Activated naive CD8-positive, alpha-beta T cell treated with anti-CD3 and anti-CD28 coated beads for 36 hours (primary cell): ENCODE measurements around the gene ENGASE. TPM values are rescaled to one million over a fixed set of nuclear protein-coding genes. Genes with fewer than 3 reads are reported as not detected.

Experiments used
- DNase-seq: peaks from one replicate; pipeline ENCODE4 v3.0.0; 2021
- H3K27ac Mint-ChIP-seq: one replicate; pipeline ENCODE4 v1.8.0; 2022; ENCODE audit warnings: mild to moderate bottlenecking, moderate library complexity, mixed read lengths
- H3K27me3 Mint-ChIP-seq: one replicate; pipeline ENCODE4 v1.8.0; 2022; ENCODE audit warnings: mild to moderate bottlenecking, mixed read lengths
- H3K36me3 Mint-ChIP-seq: one replicate; pipeline ENCODE4 v1.8.0; 2021; ENCODE audit warnings: mild to moderate bottlenecking, mixed read lengths
- H3K4me1 Mint-ChIP-seq: one replicate; pipeline ENCODE4 v1.8.0; 2021; ENCODE audit warnings: mixed read lengths
- H3K4me3 Mint-ChIP-seq: one replicate; pipeline ENCODE4 v1.8.0; 2022; ENCODE audit warnings: mild to moderate bottlenecking, moderate library complexity, mixed read lengths
- H3K9me3 Mint-ChIP-seq: one replicate; pipeline ENCODE4 v1.8.0; 2022; ENCODE audit warnings: mixed read lengths
- total RNA-seq, 2 experiments: library from RNA; stranded (reverse); gene quantifications; one replicate each; pipeline ENCODE4 v1.2.3, GENCODE V29; 2021

Gene ENGASE
- total RNA-seq, 2 experiments from 2014 or later = 23.4 to 26.3 TPM

DNA sequence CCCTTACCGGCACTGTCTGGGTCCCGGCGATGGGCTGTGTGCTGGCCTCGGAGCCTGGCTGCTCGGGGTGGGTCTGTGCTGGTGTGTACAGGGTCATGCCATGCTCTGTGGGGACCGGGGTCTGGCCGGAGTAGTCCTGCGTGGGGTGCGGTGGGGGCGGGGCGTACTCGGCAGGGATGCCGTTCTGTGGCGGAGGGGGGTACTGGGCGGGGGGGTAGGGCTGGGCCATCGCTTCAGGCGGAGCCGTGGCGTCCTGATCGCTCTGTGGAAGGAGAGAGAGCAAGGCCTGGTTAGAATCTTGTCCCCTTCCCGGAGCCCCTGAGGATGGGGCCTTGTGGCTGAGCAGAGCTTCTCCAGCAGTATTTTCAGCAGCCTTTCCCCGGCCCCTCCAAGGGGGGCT lies 40.9 kb downstream of the ENGASE start:
- Mint-ChIP-seq H3K27me3 (no peaks in the 10 kb centered on the region), H3K4me1 (no peaks in the 10 kb centered on the region), H3K4me3 (no peak overlapping the region), H3K36me3 (no peaks in the 10 kb centered on the region), H3K9me3 (no peaks in the 10 kb centered on the region), H3K27ac (no peak overlapping the region)
- DNase-seq = no peak

DNA sequence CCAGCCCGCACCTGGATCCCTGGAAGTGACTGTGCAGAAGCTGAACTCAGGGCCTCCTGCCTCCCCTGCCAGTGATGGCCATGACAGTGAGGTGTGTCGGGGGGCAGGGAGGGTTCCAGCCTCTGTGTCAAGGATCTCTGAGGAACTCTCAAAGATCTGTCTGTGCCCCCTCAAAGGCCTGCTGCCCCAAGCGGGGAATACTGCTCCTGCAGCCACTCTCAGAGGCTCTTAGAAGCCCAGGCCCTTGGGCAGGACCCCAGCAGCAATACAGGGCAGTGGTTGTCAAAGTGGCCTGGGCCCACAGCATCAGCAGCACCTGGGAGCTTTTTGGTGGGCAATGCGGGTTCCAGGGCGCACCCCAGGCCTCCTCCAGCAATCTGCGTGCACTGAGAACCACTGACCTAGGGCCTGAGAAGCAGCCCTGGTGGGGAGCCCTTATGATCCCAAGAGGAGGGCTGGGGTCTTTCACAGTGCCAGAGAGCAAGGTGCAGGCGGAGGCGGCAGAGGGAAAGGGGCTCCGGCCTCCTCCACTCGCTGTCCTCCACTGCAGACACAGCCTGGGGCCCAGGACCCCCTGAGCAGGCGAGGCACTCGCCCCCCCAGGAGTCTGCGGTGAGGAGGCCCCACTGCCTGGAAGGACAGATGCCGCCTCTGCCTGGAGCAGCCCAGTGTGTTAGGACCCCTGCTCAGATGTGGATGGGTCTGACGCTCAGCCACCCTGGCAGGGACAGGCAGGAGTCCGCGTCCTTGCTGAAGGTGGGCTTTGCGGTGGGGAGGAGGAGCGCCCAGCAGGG lies 42.1 kb downstream of the ENGASE start:
- H3K4me1 Mint-ChIP-seq = no peaks in the 10 kb centered on the region
- H3K27me3 Mint-ChIP-seq = no peaks in the 10 kb centered on the region
- H3K4me3 Mint-ChIP-seq = no peak overlapping the region
- H3K36me3 Mint-ChIP-seq = no peaks in the 10 kb centered on the region
- H3K27ac Mint-ChIP-seq = no peak overlapping the region
- DNase-seq = no peak
- no peaks in the 10 kb centered on the region for H3K9me3 Mint-ChIP-seq

DNA sequence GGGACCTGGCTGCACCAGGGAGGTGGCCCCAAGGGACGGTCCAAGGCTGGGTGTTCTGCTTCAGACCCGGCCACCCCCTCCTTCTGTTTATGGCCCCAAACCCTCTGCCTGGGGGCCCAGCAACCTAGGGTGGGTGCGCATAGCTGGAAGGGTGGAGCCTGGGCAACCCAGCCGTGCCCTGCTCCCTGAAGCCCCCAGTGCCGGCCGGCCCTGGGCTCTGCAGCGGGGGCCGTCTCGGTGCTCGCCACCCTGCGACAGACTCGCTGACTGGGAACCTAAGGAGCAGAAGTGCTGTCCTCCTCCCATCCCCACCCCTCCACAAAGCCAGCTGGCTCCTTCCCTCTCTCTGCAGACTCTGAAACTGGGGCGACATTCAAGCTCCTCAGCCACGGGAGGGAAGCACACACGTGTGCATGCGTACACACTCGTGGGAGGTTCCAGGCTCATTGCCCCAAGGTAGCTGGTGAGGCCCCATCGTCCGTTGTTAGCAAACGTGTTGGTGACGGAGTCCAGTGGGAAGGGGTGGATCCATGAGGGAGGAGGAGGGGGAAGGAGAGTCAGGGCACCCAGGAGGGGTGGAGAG lies 43.4 kb downstream of the ENGASE start:
- no peaks in the 10 kb centered on the region for H3K4me1 Mint-ChIP-seq
- H3K27me3 Mint-ChIP-seq = no peaks in the 10 kb centered on the region
- DNase-seq = no peak
- no peak overlapping the region for H3K27ac Mint-ChIP-seq
- H3K9me3 Mint-ChIP-seq = no peaks in the 10 kb centered on the region
- no peak overlapping the region for H3K4me3 Mint-ChIP-seq
- no peaks in the 10 kb centered on the region for H3K36me3 Mint-ChIP-seq

DNA sequence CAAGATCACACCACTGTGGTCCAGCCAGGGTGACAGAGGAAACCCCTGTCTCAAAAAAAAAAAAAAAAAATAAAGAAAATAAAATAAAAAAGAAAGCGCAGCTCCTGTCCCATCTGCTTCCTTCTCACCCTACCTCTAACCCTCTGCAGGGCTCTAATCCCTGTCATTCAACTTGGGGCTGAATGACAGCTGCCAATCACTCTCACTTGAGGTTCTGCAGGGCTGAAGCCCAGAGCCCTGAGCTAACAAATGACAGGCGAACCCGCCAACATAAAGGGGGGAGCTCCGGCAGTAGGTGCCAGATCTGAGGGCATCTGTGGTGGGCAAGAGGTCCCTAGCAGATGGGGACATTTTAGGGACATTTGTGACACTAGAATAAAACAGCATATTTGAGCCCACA lies 44.3 kb downstream of the ENGASE start:
- Mint-ChIP-seq H3K27me3 (no peaks in the 10 kb centered on the region), H3K27ac (no peak overlapping the region), H3K36me3 (no peaks in the 10 kb centered on the region), H3K4me3 (no peak overlapping the region), H3K4me1 (no peaks in the 10 kb centered on the region), H3K9me3 (no peaks in the 10 kb centered on the region)
- DNase-seq = no peak

DNA sequence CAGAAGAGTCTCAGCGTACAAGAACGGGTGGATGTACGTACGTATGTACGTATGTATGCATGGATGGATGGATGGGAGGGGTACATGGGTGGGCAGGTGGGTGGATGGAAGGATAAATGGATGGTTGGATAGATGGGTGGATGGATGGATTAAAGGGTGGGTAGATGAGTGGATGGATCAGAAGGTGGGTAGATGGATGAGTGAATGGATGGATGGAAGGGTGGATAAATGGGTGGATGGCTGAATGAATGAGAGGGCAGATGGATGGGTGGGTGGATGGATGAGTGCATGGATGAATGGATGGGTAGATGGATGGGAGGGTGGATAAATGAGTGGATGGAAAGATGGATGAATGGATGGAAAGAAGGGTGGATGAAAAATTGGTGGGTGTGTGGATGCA lies 45.6 kb downstream of the ENGASE start:
- no peaks in the 10 kb centered on the region for H3K9me3 Mint-ChIP-seq

DNA sequence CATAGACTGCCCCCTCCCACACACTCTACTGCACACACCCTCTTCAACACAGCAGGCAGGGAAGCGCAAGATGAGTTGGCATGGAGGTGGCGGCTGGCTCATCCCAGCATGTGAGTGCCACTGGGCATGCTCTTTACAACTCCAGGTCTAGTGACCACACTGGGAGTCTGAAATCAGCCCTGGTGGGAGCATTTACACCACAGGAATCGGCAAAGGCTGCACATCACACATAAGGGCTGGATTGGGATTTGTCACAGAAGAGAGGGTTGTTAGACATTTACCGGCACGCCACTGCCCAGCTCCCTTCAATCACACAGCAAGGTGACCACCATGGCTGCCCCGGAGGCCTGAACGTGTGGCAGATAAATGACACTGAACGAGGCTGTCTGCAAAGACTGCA lies 49.4 kb downstream of the ENGASE start:
- no peak overlapping the region for H3K4me3 Mint-ChIP-seq
- no peaks in the 10 kb centered on the region for H3K4me1 Mint-ChIP-seq
- DNase-seq = no peak
- no peaks in the 10 kb centered on the region for H3K9me3 Mint-ChIP-seq
- peaks cover 15% of the 10 kb centered on the region for H3K27me3 Mint-ChIP-seq
- no peaks in the 10 kb centered on the region for H3K36me3 Mint-ChIP-seq
- no peak overlapping the region for H3K27ac Mint-ChIP-seq

More for the DNA sequence above, 45.6 kb downstream of the ENGASE start:
- Mint-ChIP-seq H3K36me3 (no peaks in the 10 kb centered on the region), H3K27me3 (no peaks in the 10 kb centered on the region), H3K27ac (no peak overlapping the region), H3K4me1 (no peaks in the 10 kb centered on the region), H3K4me3 (no peak overlapping the region)
- DNase-seq = no peak

DNA sequence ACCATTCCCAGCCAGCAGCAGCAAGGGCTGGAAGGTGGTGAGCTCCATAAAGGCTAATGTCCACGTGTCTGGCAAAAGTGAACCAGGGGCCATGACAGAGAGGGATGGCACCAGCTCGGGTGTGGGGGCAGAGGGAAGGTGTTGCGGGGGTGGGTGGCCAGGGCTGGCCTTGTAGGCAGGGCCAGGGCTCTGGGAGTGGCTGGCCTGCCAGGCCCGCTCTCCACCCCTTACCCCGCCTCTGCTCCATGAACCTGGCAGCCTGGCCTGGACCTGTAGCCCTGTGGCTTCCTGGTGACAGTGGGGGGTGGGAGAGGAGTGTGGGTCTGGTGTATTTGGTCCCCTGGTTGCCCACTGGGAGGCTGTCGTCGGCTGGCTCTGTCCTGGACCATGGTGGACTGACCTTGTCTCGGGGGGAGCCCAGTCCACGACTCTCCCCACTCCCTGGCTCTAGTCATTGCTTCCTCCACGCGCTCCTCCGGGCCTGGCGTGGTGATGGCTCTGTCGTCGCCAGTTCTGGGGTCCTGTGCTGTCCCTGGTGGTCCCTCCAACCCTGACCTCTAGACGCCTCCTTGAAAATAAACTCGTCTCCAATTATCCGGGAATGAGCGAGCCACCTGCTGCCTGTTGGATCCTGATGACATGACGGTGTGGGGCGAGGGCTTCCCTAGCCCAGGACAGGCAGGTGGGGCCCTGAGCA lies 50.0 kb downstream of the ENGASE start:
- Mint-ChIP-seq H3K4me1 (no peaks in the 10 kb centered on the region), H3K4me3 (no peak overlapping the region), H3K27me3 (peaks cover 15% of the 10 kb centered on the region), H3K9me3 (no peaks in the 10 kb centered on the region), H3K27ac (no peak overlapping the region), H3K36me3 (no peaks in the 10 kb centered on the region)
- no peak for DNase-seq

DNA sequence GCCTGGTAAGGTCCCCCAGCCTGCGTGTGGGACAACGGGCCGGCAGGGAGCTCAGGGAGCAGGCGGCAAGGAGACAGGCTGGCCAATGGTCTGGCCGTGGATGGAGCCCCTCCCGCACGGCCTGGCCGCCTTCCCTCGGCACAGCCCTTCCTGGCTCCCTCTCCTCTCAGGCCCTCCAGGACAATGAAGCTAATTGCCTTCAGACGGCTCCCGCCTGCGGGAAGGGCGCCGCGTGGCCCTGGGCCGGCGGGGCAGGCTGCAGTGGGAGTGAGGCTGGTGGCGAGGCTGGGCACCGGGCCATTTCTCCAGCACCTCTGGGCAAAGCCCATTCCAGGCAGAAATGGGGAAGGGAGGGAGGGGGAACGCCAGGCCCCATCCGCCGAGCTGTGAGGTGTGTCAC lies 50.9 kb downstream of the ENGASE start:
- no peak overlapping the region for H3K4me3 Mint-ChIP-seq
- peaks cover 15% of the 10 kb centered on the region for H3K27me3 Mint-ChIP-seq
- H3K27ac Mint-ChIP-seq = no peak overlapping the region
- H3K36me3 Mint-ChIP-seq = no peaks in the 10 kb centered on the region
- H3K4me1 Mint-ChIP-seq = no peaks in the 10 kb centered on the region
- no peaks in the 10 kb centered on the region for H3K9me3 Mint-ChIP-seq
- no peak for DNase-seq

DNA sequence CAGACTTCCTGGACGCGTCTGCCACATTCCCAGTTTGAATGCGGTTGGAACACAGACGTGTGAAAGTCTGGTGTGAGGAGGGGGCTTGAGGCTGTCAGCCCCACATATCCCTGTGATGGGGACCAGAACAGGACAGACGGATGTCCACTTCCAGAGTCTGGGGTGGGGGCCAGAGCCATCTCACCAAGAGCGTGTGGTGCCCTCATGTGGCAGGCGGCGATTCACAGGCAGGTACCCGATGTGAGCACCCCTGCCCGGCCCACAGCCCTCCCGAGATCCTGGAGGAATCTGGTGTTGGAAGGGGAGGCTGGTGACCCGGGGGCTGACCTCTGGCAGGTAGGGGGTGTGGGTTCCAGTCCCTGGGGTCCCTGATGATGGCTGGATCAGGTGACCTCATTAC lies 51.5 kb downstream of the ENGASE start:
- H3K27me3 Mint-ChIP-seq = peaks cover 15% of the 10 kb centered on the region
- H3K9me3 Mint-ChIP-seq = no peaks in the 10 kb centered on the region
- no peak for DNase-seq
- H3K4me3 Mint-ChIP-seq = no peak overlapping the region
- no peaks in the 10 kb centered on the region for H3K4me1 Mint-ChIP-seq
- no peak overlapping the region for H3K27ac Mint-ChIP-seq
- H3K36me3 Mint-ChIP-seq = no peaks in the 10 kb centered on the region

DNA sequence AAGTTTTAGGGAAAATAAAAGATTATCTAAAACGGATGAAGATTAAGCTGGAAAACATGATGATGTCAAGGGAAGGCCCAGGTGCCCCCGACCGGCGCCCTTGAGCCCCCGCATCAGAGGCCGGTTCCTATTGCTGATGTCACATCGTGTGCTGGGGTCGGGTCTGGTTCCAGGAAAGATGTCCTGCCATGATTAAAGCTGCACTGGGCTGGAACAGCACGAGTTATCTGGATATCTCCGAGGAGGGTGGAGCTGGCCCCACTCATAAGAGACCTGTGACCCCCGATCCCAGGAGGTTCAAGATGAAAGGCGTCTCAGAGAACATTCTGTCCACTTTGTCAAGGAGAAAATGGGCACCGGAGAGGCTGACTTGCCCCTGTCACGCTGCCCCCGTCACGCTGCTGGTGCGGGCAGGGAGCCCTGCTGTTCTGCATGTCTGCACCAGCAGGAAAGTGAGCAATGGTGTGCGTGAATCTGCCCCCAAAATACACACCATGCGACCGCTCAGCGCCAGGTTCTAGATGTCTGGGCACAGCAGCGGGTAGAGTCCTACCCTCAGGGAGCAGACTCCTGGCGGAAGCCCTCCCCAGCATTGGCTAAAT lies 53.0 kb downstream of the ENGASE start:
- Mint-ChIP-seq H3K9me3 (no peaks in the 10 kb centered on the region), H3K4me3 (no peak overlapping the region), H3K36me3 (no peaks in the 10 kb centered on the region), H3K27me3 (peaks cover 15% of the 10 kb centered on the region), H3K4me1 (no peaks in the 10 kb centered on the region), H3K27ac (no peak overlapping the region)
- no peak for DNase-seq

DNA sequence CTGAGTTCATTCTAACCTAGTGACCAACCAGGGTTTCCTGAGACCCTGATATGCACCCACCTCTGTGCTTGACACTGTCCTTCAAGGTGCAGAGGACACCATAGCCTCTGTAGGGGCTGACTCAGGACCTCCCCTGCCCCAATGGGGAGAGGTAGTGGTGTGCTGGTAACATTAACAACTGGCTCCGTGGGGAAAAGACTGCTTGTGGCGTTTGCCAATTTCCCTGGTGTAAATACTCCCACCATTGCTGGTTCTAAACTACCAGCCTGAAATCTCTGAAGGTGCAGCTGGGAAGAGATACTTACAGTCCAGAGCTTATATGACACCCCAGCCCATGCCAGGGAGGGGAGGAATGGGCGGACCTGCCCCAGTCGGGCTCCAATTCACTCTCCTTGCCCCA lies 54.9 kb downstream of the ENGASE start:
- H3K4me3 Mint-ChIP-seq = no peak overlapping the region
- no peak for DNase-seq
- peaks cover 15% of the 10 kb centered on the region for H3K27me3 Mint-ChIP-seq
- no peak overlapping the region for H3K27ac Mint-ChIP-seq
- H3K4me1 Mint-ChIP-seq = no peaks in the 10 kb centered on the region
- no peaks in the 10 kb centered on the region for H3K36me3 Mint-ChIP-seq
- no peaks in the 10 kb centered on the region for H3K9me3 Mint-ChIP-seq

DNA sequence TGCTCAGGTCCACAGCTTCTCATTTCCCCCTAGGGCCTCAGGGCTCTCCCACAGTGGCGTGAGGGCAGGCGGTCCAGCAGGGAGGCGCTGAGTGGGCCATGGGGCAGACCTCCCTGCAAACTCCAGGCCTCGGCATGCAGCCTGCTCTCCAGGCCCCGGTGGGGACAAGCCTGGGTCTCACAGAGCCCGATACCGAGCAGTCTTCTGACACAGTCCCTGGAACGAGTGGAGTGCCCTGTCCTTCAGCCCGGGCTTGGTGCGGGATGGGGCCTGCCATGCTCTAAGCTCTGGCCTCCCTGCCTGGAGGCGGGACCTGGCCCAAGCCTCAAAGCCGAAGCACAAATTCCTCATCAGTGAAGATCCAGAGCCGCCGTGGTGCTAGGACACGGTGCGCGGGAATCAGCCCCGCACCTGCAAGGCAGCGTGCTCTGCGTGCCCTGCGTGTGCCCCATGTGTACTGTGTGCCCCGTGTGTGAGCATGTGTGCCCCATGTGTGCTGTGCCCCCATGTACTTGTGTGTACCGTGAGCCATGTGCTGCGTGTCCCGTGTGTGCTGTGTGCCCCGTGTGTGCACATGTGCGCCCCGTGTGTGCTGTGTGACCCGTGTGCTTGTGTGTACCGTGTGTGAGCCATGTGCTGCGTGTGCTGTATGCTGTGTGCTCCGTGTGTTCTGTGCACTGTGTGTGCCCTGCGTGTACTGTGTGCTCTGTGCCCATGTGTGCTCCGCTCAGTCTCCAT lies 56.1 kb downstream of the ENGASE start:
- H3K27me3 Mint-ChIP-seq = peaks cover 18% of the 10 kb centered on the region
- no peaks in the 10 kb centered on the region for H3K4me1 Mint-ChIP-seq
- no peaks in the 10 kb centered on the region for H3K9me3 Mint-ChIP-seq
- no peak overlapping the region for H3K4me3 Mint-ChIP-seq
- no peaks in the 10 kb centered on the region for H3K36me3 Mint-ChIP-seq
- DNase-seq = no peak
- H3K27ac Mint-ChIP-seq = no peak overlapping the region

DNA sequence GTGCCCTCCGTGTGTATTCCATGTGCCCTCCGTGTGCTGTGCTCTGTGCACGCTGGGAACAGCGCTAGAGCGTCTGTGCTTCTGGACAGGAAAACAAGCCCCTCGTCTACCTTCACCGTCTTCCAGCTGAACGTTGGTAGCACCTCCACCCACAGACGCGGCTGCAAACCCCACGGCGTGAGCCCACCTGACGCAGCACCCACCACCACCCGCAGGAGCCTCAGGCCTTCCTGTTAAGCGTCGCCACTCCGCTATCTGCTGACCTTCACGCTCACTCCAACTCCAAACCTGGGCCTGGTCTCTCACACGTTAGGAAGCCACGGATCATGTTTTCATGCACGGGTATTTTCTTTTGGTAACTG lies 56.6 kb downstream of the ENGASE start:
- H3K9me3 Mint-ChIP-seq = no peaks in the 10 kb centered on the region
- no peak overlapping the region for H3K4me3 Mint-ChIP-seq
- H3K4me1 Mint-ChIP-seq = no peaks in the 10 kb centered on the region
- H3K36me3 Mint-ChIP-seq = no peaks in the 10 kb centered on the region
- no peak overlapping the region for H3K27ac Mint-ChIP-seq
- peaks cover 24% of the 10 kb centered on the region for H3K27me3 Mint-ChIP-seq
- DNase-seq = no peak

DNA sequence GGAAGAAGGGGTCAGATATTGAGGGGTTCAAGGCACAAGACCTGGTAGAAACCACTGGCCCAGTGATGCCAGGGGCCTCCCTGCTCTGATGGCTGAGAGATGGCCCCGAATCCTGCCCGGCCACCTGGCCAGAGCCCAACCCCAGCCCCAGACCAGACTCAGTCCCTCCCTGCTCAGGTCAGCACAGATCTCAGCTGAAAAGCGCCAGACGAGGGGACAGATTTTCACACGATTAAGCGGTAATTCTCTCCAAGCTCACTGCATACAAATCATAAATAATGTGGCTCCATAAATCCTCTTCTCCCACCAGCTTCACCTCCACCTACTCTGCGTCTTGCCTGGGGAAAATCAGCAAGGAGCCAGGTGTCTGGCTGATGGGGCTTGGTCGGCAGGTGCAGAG lies 57.1 kb downstream of the ENGASE start:
- H3K27ac Mint-ChIP-seq = no peak overlapping the region
- H3K4me3 Mint-ChIP-seq = no peak overlapping the region
- H3K36me3 Mint-ChIP-seq = no peaks in the 10 kb centered on the region
- DNase-seq = no peak
- peaks cover 23% of the 10 kb centered on the region for H3K27me3 Mint-ChIP-seq
- H3K9me3 Mint-ChIP-seq = no peaks in the 10 kb centered on the region
- no peaks in the 10 kb centered on the region for H3K4me1 Mint-ChIP-seq
